Brain pericyte (primary cell): ENCODE results near the gene CMIP.

Experiments used
- DNase-seq: peaks from one replicate; pipeline ENCODE4 v3.0.0-alpha.2; 2012; ENCODE audit warnings: low read depth, low spot score

Gene CMIP

GRCh38 chr16:81604960-81605383 is 160.4 kb downstream of the CMIP start:
- no peak for DNase-seq

- no peak for DNase-seq
These were observed 161.4 kb downstream of the CMIP start for GRCh38 chr16:81606039-81606438.

- no peak for DNase-seq
These were observed 162.4 kb downstream of the CMIP start for GRCh38 chr16:81607006-81607405.

GRCh38 chr16:81607805-81608522 is 163.4 kb downstream of the CMIP start:
- DNase-seq = no peak

- DNase-seq = no peak
These were observed 164.1 kb downstream of the CMIP start for GRCh38 chr16:81608523-81609209.

GRCh38 chr16:81609323-81609892 is 164.8 kb downstream of the CMIP start:
- DNase-seq = no peak

- no peak for DNase-seq
These were observed 165.7 kb downstream of the CMIP start for GRCh38 chr16:81610144-81610842.

- DNase-seq = no peak
These were observed 166.3 kb downstream of the CMIP start for GRCh38 chr16:81610936-81611335.

- DNase-seq = no peak
These were observed 167.1 kb downstream of the CMIP start for GRCh38 chr16:81611721-81612120.

GRCh38 chr16:81612351-81613163 is 167.9 kb downstream of the CMIP start:
- DNase-seq = no peak

- no peak for DNase-seq
These were observed 169.6 kb downstream of the CMIP start for GRCh38 chr16:81614171-81614570.

GRCh38 chr16:81614654-81615359 is 170.2 kb downstream of the CMIP start:
- no peak for DNase-seq

- no peak for DNase-seq
These were observed 170.8 kb downstream of the CMIP start for GRCh38 chr16:81615411-81615810.

GRCh38 chr16:81615833-81616232 is 171.2 kb downstream of the CMIP start:
- DNase-seq = no peak

- DNase-seq = peak; percentile 63
These were observed 171.9 kb downstream of the CMIP start for GRCh38 chr16:81616321-81617020.

- DNase-seq = no peak
These were observed 172.4 kb downstream of the CMIP start for GRCh38 chr16:81617021-81617346.

- DNase-seq = no peak
These were observed 173.6 kb downstream of the CMIP start for GRCh38 chr16:81618187-81618586.

- no peak for DNase-seq
These were observed 174.1 kb downstream of the CMIP start for GRCh38 chr16:81618661-81619060.

- DNase-seq = no peak
These were observed 175.4 kb downstream of the CMIP start for GRCh38 chr16:81620029-81620428.

GRCh38 chr16:81620796-81621195 is 176.2 kb downstream of the CMIP start:
- no peak for DNase-seq
